Prostate gland (tissue), 2 donors: Measurements from ENCODE around the gene RAP1GAP. TPM values are rescaled to one million over a fixed set of nuclear protein-coding genes. Genes with fewer than 3 reads are reported as not detected.

Source experiments
- DNase-seq: peaks from one replicate; pipeline ENCODE4 v3.0.0-alpha.2; 2019; ENCODE audit warnings: low spot score
- H3K27ac ChIP-seq, 2 donors: fragments of 200-600 bp; sonication (generic); 2 replicates each; pipeline ENCODE4 v1.5.1; 2017 to 2019
- H3K27me3 ChIP-seq: fragments of 200-600 bp; sonication (generic); replicated peaks from 2 replicates; pipeline ENCODE4 v1.5.1; 2019; ENCODE audit not compliant: insufficient read depth
- H3K36me3 ChIP-seq, 2 donors: fragments of 200-600 bp; sonication (generic); 1 replicate in 1 of 2; 2 replicates in 1 of 2; pipeline versions ENCODE4 v1.5.1 to v1.8.1; 2017 to 2019
- H3K4me1 ChIP-seq: fragments of 200-600 bp; sonication (generic); replicated peaks from 2 replicates; pipeline ENCODE4 v1.5.1; 2019
- H3K4me3 ChIP-seq, 2 donors: fragments of 200-600 bp; sonication (generic); 2 replicates each; pipeline ENCODE4 v1.5.1; 2017 to 2019
- H3K9me3 ChIP-seq: fragments of 200-600 bp; sonication (generic); 2 replicates; pipeline ENCODE4 v1.5.1; 2017
- CTCF ChIP-seq, 4 experiments: fragments of 200-600 bp in 2 of 4; fragments of 450-650 bp in 2 of 4; sonication (generic) in 2 of 4; IDR thresholded peaks; 1 replicate in 3 of 4; 2 replicates in 1 of 4; pipeline ENCODE4 v1.5.1; 2016 to 2019; ENCODE audit warnings: antibody characterized with exemption in 4 of 4, mild to moderate bottlenecking in 2 of 4, moderate library complexity in 2 of 4
- POLR2A ChIP-seq: fragments of 450-650 bp; IDR thresholded peaks from one replicate; pipeline ENCODE4 v1.6.1; 2016; ENCODE audit warnings: antibody characterized with exemption, mild to moderate bottlenecking
- POLR2AphosphoS5 ChIP-seq: sonication (generic); formaldehyde crosslinking; IDR thresholded peaks from one replicate; pipeline ENCODE4 v1.6.1; 2017; ENCODE audit warnings: antibody characterized with exemption
- WGBS: methylation state at CpG from one replicate; pipeline ENCODE4 v1.1.5; 2018; 5-methylcytosine and 5-hydroxymethylcytosine counted together
- intact Hi-C: fragments of 100-400 bp; cut with DNase I; formaldehyde crosslinking; loops from one replicate; pipeline ENCODE4 v1.14.2; 2022
- total RNA-seq, 2 donors: library from RNA; depleted of rRNA; stranded (reverse); fragments of >200 nt; gene quantifications; one replicate each; pipeline ENCODE4 v1.1.0, GENCODE V29; 2016

The RAP1GAP gene
- total RNA-seq, 2 donors from 2014 or later, result 22.9 to 36.1 TPM

- TF ChIP-seq POLR2A (no peak), POLR2AphosphoS5 (no peak), CTCF (IDR thresholded peaks at IDR 0.05) (no peak)
- H3K27ac ChIP-seq, result no peak overlapping the region
- intact Hi-C loops, result loop anchor here (5.0 to 10.0 kb wide), 3 partner anchors 145 to 403 kb away; no protein-coding TSS in a partner anchor
Observed at GRCh38 chr1:21657456-21658190, 11.5 kb downstream of the RAP1GAP start.

GRCh38 chr1:21655748-21656147, 13.4 kb downstream of the RAP1GAP start:
- TF ChIP-seq POLR2AphosphoS5 (no peak), POLR2A (no peak), CTCF (IDR thresholded peaks at IDR 0.05) (no peak)
- no peak overlapping the region for H3K4me3 ChIP-seq
- intact Hi-C loops, result loop anchor here (5.0 to 10.0 kb wide), 3 partner anchors 143 to 401 kb away; no protein-coding TSS in a partner anchor
- no peaks in the 10 kb centered on the region for H3K9me3 ChIP-seq
- H3K27me3 ChIP-seq, result no peaks in the 10 kb centered on the region
- H3K27ac ChIP-seq, result no peak overlapping the region
- no peak for DNase-seq
- H3K36me3 ChIP-seq, result no peaks in the 10 kb centered on the region
- 38% methylated on average over 4 of the region's 4 CpGs for WGBS
- H3K4me1 ChIP-seq, result peaks cover 3% of the 10 kb centered on the region

More at GRCh38 chr1:21657456-21658190, 11.5 kb downstream of the RAP1GAP start:
- no peak overlapping the region for H3K4me3 ChIP-seq
- 69% methylated on average over 10 of the region's 10 CpGs for WGBS
- no peaks in the 10 kb centered on the region for H3K36me3 ChIP-seq
- H3K4me1 ChIP-seq, result no peaks in the 10 kb centered on the region
- no peak for DNase-seq
- H3K9me3 ChIP-seq, result no peaks in the 10 kb centered on the region
- H3K27me3 ChIP-seq, result no peaks in the 10 kb centered on the region

- DNase-seq, result no peak
- no peaks in the 10 kb centered on the region for H3K36me3 ChIP-seq
- intact Hi-C loops, result loop anchor here (5.0 to 10.0 kb wide), 3 partner anchors 143 to 400 kb away; no protein-coding TSS in a partner anchor
Observed at GRCh38 chr1:21655259-21655658, 13.9 kb downstream of the RAP1GAP start.

GRCh38 chr1:21654209-21654608, 14.9 kb downstream of the RAP1GAP start:
- intact Hi-C loops, result loop anchor here (10.0 kb wide), 1 partner anchor 399 kb away; no protein-coding TSS in a partner anchor
- Histone ChIP-seq H3K36me3 (no peaks in the 10 kb centered on the region), H3K4me3 (no peak overlapping the region), H3K27me3 (no peaks in the 10 kb centered on the region), H3K9me3 (no peaks in the 10 kb centered on the region), H3K4me1 (peaks cover 5% of the 10 kb centered on the region), H3K27ac (no peak overlapping the region)
- TF ChIP-seq POLR2A, result no peak
- no peak for TF ChIP-seq CTCF (IDR thresholded peaks at IDR 0.05)
- no peak for TF ChIP-seq POLR2AphosphoS5
- 88% methylated on average over 6 of the region's 6 CpGs for WGBS
- no peak for DNase-seq

More at GRCh38 chr1:21655259-21655658, 13.9 kb downstream of the RAP1GAP start:
- TF ChIP-seq CTCF (IDR thresholded peaks at IDR 0.05), result no peak
- no peak for TF ChIP-seq POLR2A
- TF ChIP-seq POLR2AphosphoS5, result no peak
- H3K9me3 ChIP-seq, result no peaks in the 10 kb centered on the region
- no peaks in the 10 kb centered on the region for H3K27me3 ChIP-seq
- H3K4me1 ChIP-seq, result peaks cover 5% of the 10 kb centered on the region
- H3K4me3 ChIP-seq, result no peak overlapping the region
- no peak overlapping the region for H3K27ac ChIP-seq
- 86% methylated on average over 4 of the region's 4 CpGs for WGBS

GRCh38 chr1:21653744-21654100, 15.4 kb downstream of the RAP1GAP start:
- no peak overlapping the region for H3K4me3 ChIP-seq
- no peak overlapping the region for H3K27ac ChIP-seq
- TF ChIP-seq POLR2AphosphoS5 (no peak), POLR2A (no peak), CTCF (IDR thresholded peaks at IDR 0.05) (no peak)
- no peaks in the 10 kb centered on the region for H3K27me3 ChIP-seq
- no peaks in the 10 kb centered on the region for H3K36me3 ChIP-seq
- WGBS, result 75% methylated on average over 6 of the region's 6 CpGs
- intact Hi-C loops, result loop anchor here (10.0 kb wide), 1 partner anchor 399 kb away; no protein-coding TSS in a partner anchor
- DNase-seq, result no peak
- no peaks in the 10 kb centered on the region for H3K9me3 ChIP-seq
- H3K4me1 ChIP-seq, result peaks cover 5% of the 10 kb centered on the region
